ENCODE measurements around the gene ATP10D. TPM values are rescaled to one million over a fixed set of nuclear protein-coding genes. Genes with fewer than 3 reads are reported as not detected.

Gene ATP10D
- total RNA-seq, 2 experiments from 2014 or later, result 11.7 to 20.2 TPM

GRCh38 chr4:47550899-47551548 is 65.9 kb downstream of the ATP10D start:
- H3K4me1 ChIP-seq (ENCODE audit: insufficient read depth, low read length, poor library complexity, severe bottlenecking), result no peaks in the 10 kb centered on the region
- no peaks in the 10 kb centered on the region for H3K9me3 ChIP-seq (ENCODE audit: low read length)
- DNase-seq (ENCODE audit: low spot score), result no peak
- no peaks in the 10 kb centered on the region for H3K9me2 ChIP-seq (ENCODE audit: insufficient read depth, low read length)
- H3K36me3 ChIP-seq (ENCODE audit: insufficient read depth, low read length), result peaks cover 6% of the 10 kb centered on the region; the same call in 1 of the 2 replicates
- CTCF ChIA-PET (ENCODE audit: unreplicated experiment), result no interaction called here
- H2AFZ ChIP-seq (ENCODE audit: low read length), result no peak overlapping the region
- intact Hi-C loops (cut with micrococcal nuclease; ENCODE audit: unreplicated experiment), result no loop called here
- H3K27ac ChIP-seq (ENCODE audit: low read depth, low read length, poor library complexity, severe bottlenecking), result no peak overlapping the region
- BruUV-seq (replicated peaks), result no TSS peak
- TF ChIP-seq EZH2phosphoT487 (IDR thresholded peaks at IDR 0.05; ENCODE audit: borderline replicate concordance, low read depth, low read length) (no peak), CTCF (conservative IDR thresholded peaks at IDR 0.05; ENCODE audit: low read length) (no peak)
- no peaks in the 10 kb centered on the region for H3K79me2 ChIP-seq (ENCODE audit: insufficient read depth, low read depth, low read length)
- H4K20me1 ChIP-seq (ENCODE audit: insufficient read depth, low read length), result no peaks in the 10 kb centered on the region
- no peak overlapping the region for H3K4me3 ChIP-seq (ENCODE audit: low read depth, low read length, poor library complexity, severe bottlenecking)
- POLR2A ChIA-PET, result interaction anchor here (0.5 to 2.6 kb wide), 2 partner anchors 13 to 924 kb away, joined by 3 to 8 read pairs; no protein-coding TSS in a partner anchor
- H3K4me2 ChIP-seq (ENCODE audit: low read length), result no peak overlapping the region

DNA sequence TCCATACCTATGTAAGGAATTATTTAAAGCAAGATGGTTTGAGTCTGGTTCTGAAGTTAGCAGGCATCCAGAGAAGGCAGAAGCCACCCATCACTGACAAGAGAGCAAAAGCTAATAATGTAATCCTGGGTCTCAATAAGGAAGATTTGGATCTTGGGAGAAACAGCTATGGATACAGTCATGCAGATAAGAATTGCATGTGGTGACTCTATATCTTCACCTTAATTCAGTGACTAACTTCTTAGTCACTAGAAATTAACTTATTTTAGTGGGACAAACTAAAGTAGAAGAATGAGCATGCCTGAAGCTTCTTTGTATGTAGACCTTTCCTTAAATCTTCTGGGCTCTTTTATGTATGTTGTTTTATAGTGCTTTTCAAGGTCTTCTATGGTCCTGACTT is 66.6 kb downstream of the ATP10D start:
- H3K4me2 ChIP-seq (ENCODE audit: low read length), result no peak overlapping the region

More for the DNA sequence above, 66.6 kb downstream of the ATP10D start:
- no TSS peak for BruUV-seq (replicated peaks)
- Histone ChIP-seq H3K79me2 (ENCODE audit: insufficient read depth, low read depth, low read length) (no peaks in the 10 kb centered on the region), H3K4me3 (ENCODE audit: low read depth, low read length, poor library complexity, severe bottlenecking) (no peak overlapping the region), H3K36me3 (ENCODE audit: insufficient read depth, low read length) (peaks cover 6% of the 10 kb centered on the region; the same call in 1 of the 2 replicates), H4K20me1 (ENCODE audit: insufficient read depth, low read length) (no peaks in the 10 kb centered on the region), H3K4me1 (ENCODE audit: insufficient read depth, low read length, poor library complexity, severe bottlenecking) (no peaks in the 10 kb centered on the region), H3K9me3 (ENCODE audit: low read length) (no peaks in the 10 kb centered on the region), H3K9me2 (ENCODE audit: insufficient read depth, low read length) (no peaks in the 10 kb centered on the region), H3K27ac (ENCODE audit: low read depth, low read length, poor library complexity, severe bottlenecking) (no peak overlapping the region), H2AFZ (ENCODE audit: low read length) (no peak overlapping the region)
- DNase-seq (ENCODE audit: low spot score), result no peak
- TF ChIP-seq EZH2phosphoT487 (IDR thresholded peaks at IDR 0.05; ENCODE audit: borderline replicate concordance, low read depth, low read length) (no peak), CTCF (conservative IDR thresholded peaks at IDR 0.05; ENCODE audit: low read length) (no peak)
- ChIA-PET POLR2A (interaction anchor here (0.5 kb wide), 1 partner anchor 924 kb away, joined by 3 read pairs; no protein-coding TSS in a partner anchor), CTCF (ENCODE audit: unreplicated experiment) (no interaction called here)
- intact Hi-C loops (cut with micrococcal nuclease; ENCODE audit: unreplicated experiment), result no loop called here
